GM12878 (cell line): Measurements from ENCODE around the gene PVALEF. TPM values are rescaled to one million over a fixed set of nuclear protein-coding genes. Genes with fewer than 3 reads are reported as not detected.

Experiments used
- ATAC-seq: fragments of 200-7000 bp; cut with Tn5 transposase; 3 replicates; pipeline ENCODE4 v1.9.1; 2020; ENCODE audit warnings: mild to moderate bottlenecking, moderate library complexity
- BruUV-seq: library from RNA; stranded (reverse); fragments of 400-500 nt; replicated peaks from 2 replicates; lab custom pipeline; 2021; lab: Mats Ljungman, UMichigan
- CTCF ChIA-PET: fragments of 300-600 bp; sonication (Branson Sonifier 250); formaldehyde crosslinking; extraction: SDS; loops from one replicate; lab custom pipeline; 2021; ENCODE audit warnings: inconsistent platforms; lab: Yijun Ruan, JAX
- POLR2A ChIA-PET: fragments of 350-600 bp; formaldehyde crosslinking; extraction: SDS; loops from one replicate; lab custom pipeline; 2021; ENCODE audit warnings: inconsistent platforms; lab: Charles Lee
- RAD21 ChIA-PET: fragments of 300-600 bp; sonication (Branson Sonifier 250); formaldehyde crosslinking; loops from one replicate; lab custom pipeline; 2023; ENCODE audit warnings: antibody characterized with exemption; ENCODE audit not compliant: unreplicated experiment; lab: Charles Lee
- SMC1A ChIA-PET: fragments of 300-600 bp; sonication (Branson Sonifier 250); formaldehyde crosslinking; loops from one replicate; lab custom pipeline; 2023; ENCODE audit not compliant: unreplicated experiment, uncharacterized antibody; lab: Charles Lee
- DNase-seq: peaks from one replicate; pipeline ENCODE4 v3.0.0-alpha.2; 2011; ENCODE audit warnings: low read depth, low spot score
- FAIRE-seq: peaks from 3 replicates; lab custom pipeline; 2011; peaks lifted over from hg19 to GRCh38; lab: Jason Lieb, UNC
- H2AFZ ChIP-seq: 2 replicates; pipeline ENCODE4 v1.6.0; 2011; ENCODE audit warnings: low read depth, low read length, control low read depth; ENCODE audit not compliant: control insufficient read depth
- H3K27ac ChIP-seq: 2 replicates; pipeline ENCODE4 v1.5.1; 2011; ENCODE audit warnings: control low read depth; ENCODE audit not compliant: control insufficient read depth, insufficient read depth
- H3K27me3 ChIP-seq, 2 experiments: replicated peaks in 1 of 2; 2 replicates each; pipeline versions ENCODE4 v1.6.0 to v1.6.1; 2011; ENCODE audit warnings: low read length in 1 of 2; ENCODE audit not compliant: control insufficient read depth in 2 of 2, insufficient read depth in 2 of 2
- H3K36me3 ChIP-seq, 2 experiments: 2 replicates each; pipeline ENCODE4 v1.5.1; 2011; ENCODE audit warnings: low read length in 1 of 2; ENCODE audit not compliant: control insufficient read depth in 2 of 2, insufficient read depth in 2 of 2
- H3K4me1 ChIP-seq: 2 replicates; pipeline ENCODE4 v1.6.1; 2011; ENCODE audit warnings: mild to moderate bottlenecking, low read length, moderate library complexity, mixed read lengths; ENCODE audit not compliant: control insufficient read depth, insufficient read depth
- H3K4me2 ChIP-seq: 2 replicates; pipeline ENCODE4 v1.6.0; 2011; ENCODE audit warnings: control low read depth; ENCODE audit not compliant: control insufficient read depth, insufficient read depth
- H3K4me3 ChIP-seq: fragments of 200-600 bp; sonication (generic); 2 replicates; pipeline ENCODE4 v1.5.1; 2016
- H3K79me2 ChIP-seq: 2 replicates; pipeline ENCODE4 v1.6.0; 2011; ENCODE audit warnings: low read length; ENCODE audit not compliant: control insufficient read depth, insufficient read depth
- H3K9ac ChIP-seq: 2 replicates; pipeline ENCODE4 v1.8.0; 2011; ENCODE audit warnings: low read length, control low read depth, mixed read lengths; ENCODE audit not compliant: control insufficient read depth, insufficient read depth
- H3K9me3 ChIP-seq: replicated peaks from 3 replicates; pipeline ENCODE4 v1.5.1; 2011; ENCODE audit warnings: mild to moderate bottlenecking, low read length; ENCODE audit not compliant: control insufficient read depth, insufficient read depth
- H4K20me1 ChIP-seq: 2 replicates; pipeline ENCODE4 v1.6.0; 2011; ENCODE audit not compliant: control insufficient read depth, insufficient read depth
- IKZF2 ChIP-seq, 2 experiments: fragments of 450-650 bp; IDR thresholded peaks; 2 replicates each; pipeline ENCODE4 v1.6.1; 2017; ENCODE audit warnings: mild to moderate bottlenecking in 2 of 2, moderate library complexity in 2 of 2
- IRF4 ChIP-seq: IDR thresholded peaks from 2 replicates; pipeline ENCODE4 v1.6.1; 2011; ENCODE audit warnings: low read depth, low read length
- MXI1 ChIP-seq: fragments of 150-350 bp; IDR thresholded peaks from 2 replicates; pipeline ENCODE4 v1.6.1; 2011; ENCODE audit warnings: low read depth, mild to moderate bottlenecking, inconsistent platforms, low read length, improper control_type of control experiment
- NFYB ChIP-seq: IDR thresholded peaks from 2 replicates; pipeline ENCODE4 v1.6.1; 2011; ENCODE audit warnings: low read depth, mild to moderate bottlenecking, low read length, improper control_type of control experiment, moderate library complexity; ENCODE audit not compliant: insufficient read depth
- NR2C2 ChIP-seq: IDR thresholded peaks from 2 replicates; pipeline ENCODE4 v1.6.1; 2011; ENCODE audit warnings: borderline replicate concordance, low read depth; ENCODE audit not compliant: control insufficient read depth, insufficient read length
- RBBP5 ChIP-seq: fragments of 200-600 bp; sonication (generic); conservative IDR thresholded peaks from 2 replicates; pipeline ENCODE4 v1.6.1; 2016
- TARDBP ChIP-seq: IDR thresholded peaks from 2 replicates; pipeline ENCODE4 v1.6.1; 2016; ENCODE audit warnings: borderline replicate concordance
- YBX1 ChIP-seq: fragments of 450-650 bp; IDR thresholded peaks from 2 replicates; pipeline ENCODE4 v1.6.1; 2016; ENCODE audit warnings: antibody characterized with exemption
- ZNF274 ChIP-seq: IDR thresholded peaks from one replicate; pipeline ENCODE4 v1.8.0; 2011; ENCODE audit not compliant: insufficient read length, insufficient read depth
- WGBS: methylation state at CpG from one replicate; pipeline ENCODE4 v1.1.6; 2016; ENCODE audit warnings: low lambda C conversion rate; ENCODE audit not compliant: insufficient replicate concordance, insufficient coverage; ENCODE audit errors: missing lambda C conversion rate; 5-methylcytosine and 5-hydroxymethylcytosine counted together
- in situ Hi-C: fragments of 300-500 bp; cut with MboI; formaldehyde crosslinking; loops from 9 replicates; pipeline ENCODE4 v1.14.3; 2018; ENCODE audit warnings: mixed read lengths
- intact Hi-C: fragments of 100-400 bp; cut with micrococcal nuclease; formaldehyde crosslinking; loops from one replicate; pipeline ENCODE4 v1.14.2; 2022; ENCODE audit not compliant: unreplicated experiment
- polyA plus RNA-seq, 11 experiments: library from polyadenylated mRNA; depleted of rRNA in 4 of 11; unstranded in 6 of 11; stranded (reverse) in 5 of 11; fragments of >200 nt; fragmentation: Nextera tagmentation in 4 of 11; fragmentation: Illumina TruSeq in 1 of 11; extraction: Ambion mirVana in 4 of 11; extraction: Trizol in 1 of 11; gene quantifications; 1 replicate in 1 of 11; 2 replicates in 10 of 11; pipeline versions ENCODE4 v1.2.1 to v1.2.3, GENCODE V29; 2011 to 2016; ENCODE audit warnings: inconsistent platforms in 2 of 11, missing spikeins in 2 of 11, low read depth in 1 of 11
- total RNA-seq, 4 experiments: library from RNA; depleted of rRNA in 3 of 4; stranded (reverse); fragments of >200 nt in 3 of 4; fragmentation: Illumina TruSeq in 1 of 4; extraction: Trizol in 1 of 4; gene quantifications; 2 replicates each; pipeline versions ENCODE4 v1.2.1 to v1.2.3, GENCODE V29; 2013 to 2021
- TF ChIP-seq, protein P1 (sequence below): IDR thresholded peaks from 2 replicates; pipeline ENCODE4 v1.6.1; 2012; ENCODE audit warnings: low read length, inconsistent platforms
- TF ChIP-seq, protein P2 (sequence below): fragments of 450-650 bp; IDR thresholded peaks from 2 replicates; pipeline ENCODE4 v1.6.1; 2018; ENCODE audit warnings: borderline replicate concordance, mild to moderate bottlenecking; ENCODE audit not compliant: partially characterized antibody
- TF ChIP-seq, protein P3 (sequence below): fragments of 450-650 bp; IDR thresholded peaks from 2 replicates; pipeline ENCODE4 v1.6.1; 2017; ENCODE audit warnings: mild to moderate bottlenecking, low read depth, inconsistent platforms; ENCODE audit not compliant: poor library complexity, severe bottlenecking
- TF ChIP-seq, protein P4 (sequence below): IDR thresholded peaks from 2 replicates; pipeline ENCODE4 v1.6.1; 2011; ENCODE audit warnings: mild to moderate bottlenecking, low read depth, low read length, moderate library complexity; ENCODE audit not compliant: insufficient replicate concordance
- TF ChIP-seq, protein P5 (sequence below): IDR thresholded peaks from 2 replicates; pipeline ENCODE4 v1.6.1; 2011; ENCODE audit warnings: borderline replicate concordance, low read depth, mild to moderate bottlenecking, moderate library complexity, low read length; ENCODE audit not compliant: insufficient read depth, poor library complexity, severe bottlenecking

Gene PVALEF
- total and polyA plus RNA-seq, 10 of the 15 experiments (the other 5 are each of a cell fraction or from before 2014, with no cell fraction given), result not detected

DNA sequence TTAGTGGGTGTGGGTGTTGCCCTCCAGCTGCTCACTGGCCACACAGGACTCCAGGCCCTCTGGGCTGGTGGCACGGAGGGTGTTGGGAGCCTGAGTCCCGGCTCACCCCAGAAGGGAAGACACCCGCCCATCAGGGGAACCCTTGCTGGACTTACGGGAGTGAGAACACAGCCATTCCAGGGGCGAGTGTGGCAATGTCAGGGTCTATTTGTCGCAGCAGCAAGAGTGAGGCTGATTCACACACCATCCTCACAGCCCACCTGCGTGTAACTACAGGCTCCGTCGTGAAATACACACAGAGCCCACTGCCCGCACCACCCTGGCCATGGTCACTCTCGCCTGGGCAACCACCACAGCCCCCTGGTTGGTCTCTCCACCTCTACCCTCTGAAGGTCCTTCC, 18.5 kb downstream of the PVALEF start (continued):
- TF ChIP-seq, protein P1, sequence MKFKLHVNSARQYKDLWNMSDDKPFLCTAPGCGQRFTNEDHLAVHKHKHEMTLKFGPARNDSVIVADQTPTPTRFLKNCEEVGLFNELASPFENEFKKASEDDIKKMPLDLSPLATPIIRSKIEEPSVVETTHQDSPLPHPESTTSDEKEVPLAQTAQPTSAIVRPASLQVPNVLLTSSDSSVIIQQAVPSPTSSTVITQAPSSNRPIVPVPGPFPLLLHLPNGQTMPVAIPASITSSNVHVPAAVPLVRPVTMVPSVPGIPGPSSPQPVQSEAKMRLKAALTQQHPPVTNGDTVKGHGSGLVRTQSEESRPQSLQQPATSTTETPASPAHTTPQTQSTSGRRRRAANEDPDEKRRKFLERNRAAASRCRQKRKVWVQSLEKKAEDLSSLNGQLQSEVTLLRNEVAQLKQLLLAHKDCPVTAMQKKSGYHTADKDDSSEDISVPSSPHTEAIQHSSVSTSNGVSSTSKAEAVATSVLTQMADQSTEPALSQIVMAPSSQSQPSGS, result no peak

DNA sequence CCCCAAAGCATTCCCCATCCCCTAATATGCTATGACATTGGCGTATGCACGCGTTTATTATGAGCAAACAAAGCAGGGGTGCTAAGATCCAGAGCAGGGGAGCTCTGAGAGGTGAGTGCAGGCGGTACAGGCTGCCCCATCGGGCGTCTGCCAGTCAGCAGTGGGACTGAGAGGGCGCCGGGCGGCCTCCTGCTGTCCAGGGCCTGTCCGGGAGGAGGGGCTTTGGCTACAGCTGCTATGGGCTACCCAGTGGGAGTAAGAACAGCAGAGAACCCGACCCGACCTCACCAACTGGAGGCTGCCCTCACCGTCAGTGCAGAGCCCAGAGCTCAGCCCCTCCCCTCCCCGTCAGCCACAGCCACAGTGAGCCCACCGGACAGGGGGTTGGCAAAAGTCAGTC, 19.2 kb downstream of the PVALEF start:
- ATAC-seq (no peak), FAIRE-seq (no peak), DNase-seq (no peak)
- Histone ChIP-seq H3K36me3 (no peaks in the 10 kb centered on the region; a peak in 2 of 4 replicates), H3K9me3 (no peaks in the 10 kb centered on the region), H3K4me3 (no peak overlapping the region), H3K27me3 (no peaks in the 10 kb centered on the region), H3K27ac (no peak overlapping the region), H3K4me2 (no peak overlapping the region), H3K4me1 (no peaks in the 10 kb centered on the region), H3K9ac (no peak overlapping the region), H4K20me1 (no peaks in the 10 kb centered on the region), H3K79me2 (no peaks in the 10 kb centered on the region), H2AFZ (no peak overlapping the region)
- no TSS peak for BruUV-seq
- in situ Hi-C loops (no loop called here), intact Hi-C loops (no loop called here)
- ChIA-PET CTCF (no interaction called here), POLR2A (no interaction called here), RAD21 (no interaction called here), SMC1A (no interaction called here)
- 26% methylated on average over 15 of the region's 15 CpGs for WGBS
- TF ChIP-seq NR2C2 (no peak), YBX1 (no peak), IRF4 (no peak), ZNF274 (no peak), NFYB (no peak), MXI1 (no peak), TARDBP (no peak), RBBP5 (no peak), IKZF2 (IDR thresholded peaks at IDR 0.05) (no peak)
- TF ChIP-seq, protein P2, sequence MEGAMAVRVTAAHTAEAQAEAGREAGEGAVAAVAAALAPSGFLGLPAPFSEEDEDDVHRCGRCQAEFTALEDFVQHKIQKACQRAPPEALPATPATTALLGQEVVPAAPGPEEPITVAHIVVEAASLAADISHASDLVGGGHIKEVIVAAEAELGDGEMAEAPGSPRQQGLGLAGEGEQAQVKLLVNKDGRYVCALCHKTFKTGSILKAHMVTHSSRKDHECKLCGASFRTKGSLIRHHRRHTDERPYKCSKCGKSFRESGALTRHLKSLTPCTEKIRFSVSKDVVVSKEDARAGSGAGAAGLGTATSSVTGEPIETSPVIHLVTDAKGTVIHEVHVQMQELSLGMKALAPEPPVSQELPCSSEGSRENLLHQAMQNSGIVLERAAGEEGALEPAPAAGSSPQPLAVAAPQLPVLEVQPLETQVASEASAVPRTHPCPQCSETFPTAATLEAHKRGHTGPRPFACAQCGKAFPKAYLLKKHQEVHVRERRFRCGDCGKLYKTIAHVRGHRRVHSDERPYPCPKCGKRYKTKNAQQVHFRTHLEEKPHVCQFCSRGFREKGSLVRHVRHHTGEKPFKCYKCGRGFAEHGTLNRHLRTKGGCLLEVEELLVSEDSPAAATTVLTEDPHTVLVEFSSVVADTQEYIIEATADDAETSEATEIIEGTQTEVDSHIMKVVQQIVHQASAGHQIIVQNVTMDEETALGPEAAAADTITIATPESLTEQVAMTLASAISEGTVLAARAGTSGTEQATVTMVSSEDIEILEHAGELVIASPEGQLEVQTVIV, result no peak
- TF ChIP-seq, protein P3, sequence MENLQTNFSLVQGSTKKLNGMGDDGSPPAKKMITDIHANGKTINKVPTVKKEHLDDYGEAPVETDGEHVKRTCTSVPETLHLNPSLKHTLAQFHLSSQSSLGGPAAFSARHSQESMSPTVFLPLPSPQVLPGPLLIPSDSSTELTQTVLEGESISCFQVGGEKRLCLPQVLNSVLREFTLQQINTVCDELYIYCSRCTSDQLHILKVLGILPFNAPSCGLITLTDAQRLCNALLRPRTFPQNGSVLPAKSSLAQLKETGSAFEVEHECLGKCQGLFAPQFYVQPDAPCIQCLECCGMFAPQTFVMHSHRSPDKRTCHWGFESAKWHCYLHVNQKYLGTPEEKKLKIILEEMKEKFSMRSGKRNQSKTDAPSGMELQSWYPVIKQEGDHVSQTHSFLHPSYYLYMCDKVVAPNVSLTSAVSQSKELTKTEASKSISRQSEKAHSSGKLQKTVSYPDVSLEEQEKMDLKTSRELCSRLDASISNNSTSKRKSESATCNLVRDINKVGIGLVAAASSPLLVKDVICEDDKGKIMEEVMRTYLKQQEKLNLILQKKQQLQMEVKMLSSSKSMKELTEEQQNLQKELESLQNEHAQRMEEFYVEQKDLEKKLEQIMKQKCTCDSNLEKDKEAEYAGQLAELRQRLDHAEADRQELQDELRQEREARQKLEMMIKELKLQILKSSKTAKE, result no peak
- TF ChIP-seq, protein P4, sequence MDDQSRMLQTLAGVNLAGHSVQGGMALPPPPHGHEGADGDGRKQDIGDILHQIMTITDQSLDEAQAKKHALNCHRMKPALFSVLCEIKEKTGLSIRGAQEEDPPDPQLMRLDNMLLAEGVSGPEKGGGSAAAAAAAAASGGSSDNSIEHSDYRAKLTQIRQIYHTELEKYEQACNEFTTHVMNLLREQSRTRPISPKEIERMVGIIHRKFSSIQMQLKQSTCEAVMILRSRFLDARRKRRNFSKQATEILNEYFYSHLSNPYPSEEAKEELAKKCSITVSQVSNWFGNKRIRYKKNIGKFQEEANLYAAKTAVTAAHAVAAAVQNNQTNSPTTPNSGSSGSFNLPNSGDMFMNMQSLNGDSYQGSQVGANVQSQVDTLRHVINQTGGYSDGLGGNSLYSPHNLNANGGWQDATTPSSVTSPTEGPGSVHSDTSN, result no peak
- TF ChIP-seq, protein P5, sequence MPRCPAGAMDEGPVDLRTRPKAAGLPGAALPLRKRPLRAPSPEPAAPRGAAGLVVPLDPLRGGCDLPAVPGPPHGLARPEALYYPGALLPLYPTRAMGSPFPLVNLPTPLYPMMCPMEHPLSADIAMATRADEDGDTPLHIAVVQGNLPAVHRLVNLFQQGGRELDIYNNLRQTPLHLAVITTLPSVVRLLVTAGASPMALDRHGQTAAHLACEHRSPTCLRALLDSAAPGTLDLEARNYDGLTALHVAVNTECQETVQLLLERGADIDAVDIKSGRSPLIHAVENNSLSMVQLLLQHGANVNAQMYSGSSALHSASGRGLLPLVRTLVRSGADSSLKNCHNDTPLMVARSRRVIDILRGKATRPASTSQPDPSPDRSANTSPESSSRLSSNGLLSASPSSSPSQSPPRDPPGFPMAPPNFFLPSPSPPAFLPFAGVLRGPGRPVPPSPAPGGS, result no peak
